Spleen (tissue), 11 donors: ENCODE measurements around the gene GIGYF2. TPM values are rescaled to one million over a fixed set of nuclear protein-coding genes. Genes with fewer than 3 reads are reported as not detected.

Experiments used
- DNase-seq: peaks from one replicate; pipeline ENCODE4 v3.0.0-alpha.2; 2020
- H3K27ac ChIP-seq, 8 donors: fragments of 200-600 bp; sonication (generic) in 7 of 8; 1 replicate in 4 of 8; 2 replicates in 4 of 8; pipeline versions ENCODE4 v1.5.0 to v1.8.0; 2016 to 2021; ENCODE audit warnings: inconsistent platforms in 4 of 8, mild to moderate bottlenecking in 4 of 8, moderate library complexity in 1 of 8
- H3K27me3 ChIP-seq, 7 donors: fragments of 200-600 bp; sonication (generic) in 6 of 7; replicated peaks in 1 of 7; 1 replicate in 4 of 7; 2 replicates in 3 of 7; pipeline versions ENCODE4 v1.5.0 to v1.8.0; 2016 to 2021; ENCODE audit warnings: inconsistent platforms in 3 of 7, mild to moderate bottlenecking in 1 of 7
- H3K36me3 ChIP-seq, 6 donors: fragments of 200-600 bp; sonication (generic) in 5 of 6; 1 replicate in 4 of 6; 2 replicates in 2 of 6; pipeline versions ENCODE4 v1.5.0 to v1.8.0; 2016 to 2021; ENCODE audit warnings: inconsistent platforms in 2 of 6
- H3K4me1 ChIP-seq, 6 donors: fragments of 200-600 bp; sonication (generic) in 5 of 6; 1 replicate in 3 of 6; 2 replicates in 3 of 6; pipeline versions ENCODE4 v1.5.0 to v1.8.0; 2016 to 2021; ENCODE audit warnings: inconsistent platforms in 3 of 6
- H3K4me3 ChIP-seq, 8 donors: fragments of 200-600 bp; sonication (generic) in 7 of 8; 1 replicate in 4 of 8; 2 replicates in 4 of 8; pipeline versions ENCODE4 v1.5.0 to v1.8.0; 2016 to 2021; ENCODE audit warnings: inconsistent platforms in 4 of 8, mild to moderate bottlenecking in 4 of 8, moderate library complexity in 2 of 8
- H3K9me3 ChIP-seq, 8 donors: fragments of 200-600 bp; sonication (generic) in 7 of 8; 1 replicate in 4 of 8; 2 replicates in 4 of 8; pipeline versions ENCODE4 v1.5.0 to v1.8.0; 2016 to 2021; ENCODE audit warnings: inconsistent platforms in 4 of 8
- CTCF ChIP-seq, 11 experiments: fragments of 200-600 bp in 7 of 11; fragments of 450-650 bp in 4 of 11; sonication (generic) in 4 of 11; IDR thresholded peaks in 8 of 11; conservative IDR thresholded peaks in 3 of 11; 1 replicate in 7 of 11; 2 replicates in 4 of 11; pipeline versions ENCODE4 v1.4.0 to v1.8.0; 2016 to 2021; ENCODE audit warnings: antibody characterized with exemption in 11 of 11, inconsistent platforms in 4 of 11, mild to moderate bottlenecking in 1 of 11
- POLR2A ChIP-seq, 3 donors: fragments of 450-650 bp; IDR thresholded peaks; one replicate each; pipeline ENCODE4 v1.5.1; 2017; ENCODE audit warnings: antibody characterized with exemption in 3 of 3, mild to moderate bottlenecking in 1 of 3
- POLR2AphosphoS5 ChIP-seq, 3 donors: sonication (generic); formaldehyde crosslinking; IDR thresholded peaks; one replicate each; pipeline ENCODE4 v1.5.1; 2017; ENCODE audit warnings: antibody characterized with exemption in 3 of 3
- WGBS, 5 donors: extraction: QIAGEN DNeasy Blood & Tissue Kit in 3 of 5; methylation state at CpG; one replicate each; pipeline versions ENCODE4 v1.1.5 to v1.1.7; 2013 to 2018; 5-methylcytosine and 5-hydroxymethylcytosine counted together
- intact Hi-C: fragments of 100-400 bp; cut with DNase I; formaldehyde crosslinking; loops from one replicate; pipeline ENCODE4 v1.15.0; 2023; ENCODE audit warnings: low total_unique reads
- polyA plus RNA-seq, 3 donors: library from polyadenylated mRNA; stranded (reverse); fragments of 200-250 nt; gene quantifications; one replicate each; pipeline ENCODE4 v1.2.1, GENCODE V29; 2013
- total RNA-seq, 7 donors: library from RNA; depleted of rRNA in 3 of 7; stranded (reverse); fragments of >200 nt in 3 of 7; fragmentation: NEBNext Ultra II Directional in 4 of 7; extraction: Animal tissue kit (Norgen Biotek cat#: 25700) in 4 of 7; gene quantifications; one replicate each; pipeline versions ENCODE4 v1.1.0 to v1.2.1, GENCODE V29; 2016 to 2021
- donor health status: healthy with polysubstance abuse.
- donor health status: DM: no; HTN: no; CAD: no; lungs with moderate emphysema.
- donor health status: DM: no; HTN: no; CAD: no.
- donor health status: Bipolar disorder and iron deficiency.
- donor health status: healthy.
- donor health status: DM: no; HTN: no; CAD: no.
- donor health status: DM: yes; HTN: yes; CAD: no.

The GIGYF2 gene
- total and polyA plus RNA-seq, 10 donors, result 7.3 to 116 (median 97.2) TPM

- Histone ChIP-seq H3K27me3 (no peaks in the 10 kb centered on the region), H3K4me1 (peaks cover 0 to 16% (median 0%) of the 10 kb centered on the region in 6 donors), H3K4me3 (no peak overlapping the region), H3K9me3 (no peaks in the 10 kb centered on the region), H3K27ac (no peak overlapping the region), H3K36me3 (peaks cover 0 to 7% (median 0%) of the 10 kb centered on the region in 6 donors)
- intact Hi-C loops, result no loop called here
- no peak for TF ChIP-seq CTCF (IDR thresholded peaks at IDR 0.05 in 8 of 11, conservative IDR thresholded peaks at IDR 0.05 in 3 of 11)
- TF ChIP-seq POLR2AphosphoS5 (IDR thresholded peaks at IDR 0.05), result no peak
- TF ChIP-seq POLR2A (IDR thresholded peaks at IDR 0.05), result no peak
- WGBS, 5 donors, result 40 to 64% (median 49%) methylated on average over 7 of the region's 7 CpGs
- DNase-seq, result no peak
Measured at GRCh38 chr2:232658217-232658785, 38.8 kb upstream of the GIGYF2 start.

- H3K36me3 ChIP-seq, result peaks cover 0 to 17% (median 0%) of the 10 kb centered on the region in 6 donors
- H3K4me1 ChIP-seq, result peaks cover 0 to 16% (median 0%) of the 10 kb centered on the region in 6 donors
- H3K27me3 ChIP-seq, result no peaks in the 10 kb centered on the region
- intact Hi-C loops, result no loop called here
- TF ChIP-seq CTCF (IDR thresholded peaks at IDR 0.05 in 8 of 11, conservative IDR thresholded peaks at IDR 0.05 in 3 of 11) (no peak), POLR2A (IDR thresholded peaks at IDR 0.05) (no peak), POLR2AphosphoS5 (IDR thresholded peaks at IDR 0.05) (no peak)
- no peak for DNase-seq
- H3K27ac ChIP-seq, result no peak overlapping the region
- H3K4me3 ChIP-seq, result no peak overlapping the region
- no peaks in the 10 kb centered on the region for H3K9me3 ChIP-seq
- 84 to 95% (median 88%) methylated on average over 2 of the region's 2 CpGs for WGBS, 5 donors
Measured at GRCh38 chr2:232659359-232659758, 37.8 kb upstream of the GIGYF2 start.

GRCh38 chr2:232662486-232663260, 34.5 kb upstream of the GIGYF2 start:
- H3K4me1 ChIP-seq, result peaks cover 0 to 5% (median 0%) of the 10 kb centered on the region in 6 donors
- H3K9me3 ChIP-seq, result no peaks in the 10 kb centered on the region
- no peaks in the 10 kb centered on the region for H3K27me3 ChIP-seq
- H3K27ac ChIP-seq, result no peak overlapping the region
- no peak for DNase-seq
- intact Hi-C loops, result loop anchor here (5.0 kb wide), 1 partner anchor 50 kb away; no protein-coding TSS in a partner anchor
- no peak for TF ChIP-seq POLR2A (IDR thresholded peaks at IDR 0.05)
- no peak for TF ChIP-seq CTCF (IDR thresholded peaks at IDR 0.05 in 8 of 11, conservative IDR thresholded peaks at IDR 0.05 in 3 of 11)
- TF ChIP-seq POLR2AphosphoS5 (IDR thresholded peaks at IDR 0.05), result no peak
- H3K36me3 ChIP-seq, result peaks cover 0 to 36% (median 0%) of the 10 kb centered on the region in 6 donors
- H3K4me3 ChIP-seq, result no peak overlapping the region
- 92 to 96% (median 92%) methylated on average over 15 to 16 of the region's 16 CpGs for WGBS, 5 donors
